Fibroblast of the aortic adventitia (primary cell): Measurements from ENCODE around the gene AOC3. TPM values are rescaled to one million over a fixed set of nuclear protein-coding genes. Genes with fewer than 3 reads are reported as not detected.
A peak's percentile ranks its signal among the peaks of the same experiment; 100 is the strongest.
"Not testable (repeated sequence)": the region's sequence is repeated elsewhere in the genome, so short reads cannot be mapped to it uniquely, and the experiment has no call there.

Source experiments
- DNase-seq: peaks from one replicate; pipeline ENCODE4 v3.0.0-alpha.2; 2010; ENCODE audit warnings: low read depth
- H3K4me3 ChIP-seq: 2 replicates; pipeline ENCODE4 v1.5.1; 2011; ENCODE audit warnings: low read depth, mild to moderate bottlenecking, control low read depth, low read length, moderate library complexity
- CTCF ChIP-seq: IDR thresholded peaks from 2 replicates; pipeline ENCODE4 v1.5.1; 2011; ENCODE audit warnings: mild to moderate bottlenecking, low read length, control low read depth, inconsistent platforms; ENCODE audit not compliant: insufficient read depth
- total RNA-seq: library from RNA; depleted of rRNA; stranded (reverse); fragments of >200 nt; gene quantifications from 2 replicates; pipeline ENCODE4 v1.2.3, GENCODE V29; 2012; ENCODE audit warnings: low replicate concordance

AOC3 gene
- total RNA-seq, 1 donor = under 0.01 TPM

- no peak for DNase-seq
- TF ChIP-seq CTCF = no peak
- H3K4me3 ChIP-seq = no peak overlapping the region
Measured at GRCh38 chr17:42894283-42895184, 43.5 kb downstream of the AOC3 start.

GRCh38 chr17:42895185-42895555 is 44.2 kb downstream of the AOC3 start:
- no peak for TF ChIP-seq CTCF
- peak; percentile 96 for DNase-seq
- H3K4me3 ChIP-seq = no peak overlapping the region

- no peak overlapping the region for H3K4me3 ChIP-seq
- DNase-seq = no peak
- TF ChIP-seq CTCF = no peak
Measured at GRCh38 chr17:42898147-42898811, 47.3 kb downstream of the AOC3 start.

- DNase-seq, H3K4me3 ChIP-seq: not testable (repeated sequence)
Measured at GRCh38 chr17:42899981-42900380, 49.0 kb downstream of the AOC3 start.

- DNase-seq = no peak
- no peak for TF ChIP-seq CTCF
- H3K4me3 ChIP-seq = no peak within 1 kb of the TSS
Measured at GRCh38 chr17:42900460-42901331, 49.7 kb downstream of the AOC3 start, which contains the start of gene G6PC1. TSS of gene G6PC1 (plus strand) at chr17:42900799. CDS start at chr17:42900877, 78 bp downstream.

- peak; percentile 25 for DNase-seq
- no peak overlapping the region for H3K4me3 ChIP-seq
- no peak for TF ChIP-seq CTCF
Measured at GRCh38 chr17:42901535-42902229, 50.7 kb downstream of the AOC3 start.
